CD4-positive, alpha-beta T cell treated with Interleukin-15 for 4 hours (primary cell): ENCODE data around the gene HORMAD2.

Experiments used
- DNase-seq: peaks from one replicate; pipeline ENCODE4 v3.0.0-alpha.2; 2020; ENCODE audit warnings: low spot score

The HORMAD2 gene

GRCh38 chr22:30113494-30113893 lies 33.2 kb downstream of the HORMAD2 start:
- DNase-seq: no peak

- no peak for DNase-seq
Measured at GRCh38 chr22:30114361-30114760, 34.1 kb downstream of the HORMAD2 start.

- DNase-seq: no peak
Measured at GRCh38 chr22:30115705-30116104, 35.4 kb downstream of the HORMAD2 start.

- no peak for DNase-seq
Measured at GRCh38 chr22:30116362-30117117, 36.3 kb downstream of the HORMAD2 start.

- DNase-seq: no peak
Measured at GRCh38 chr22:30117256-30117655, 37.0 kb downstream of the HORMAD2 start.

- no peak for DNase-seq
Measured at GRCh38 chr22:30118291-30118690, 38.0 kb downstream of the HORMAD2 start.

- DNase-seq: no peak
Measured at GRCh38 chr22:30121960-30122359, 41.7 kb downstream of the HORMAD2 start.

- no peak for DNase-seq
Measured at GRCh38 chr22:30123463-30123862, 43.2 kb downstream of the HORMAD2 start.

- no peak for DNase-seq
Measured at GRCh38 chr22:30127749-30128166, 47.5 kb downstream of the HORMAD2 start.

GRCh38 chr22:30128511-30128910 lies 48.2 kb downstream of the HORMAD2 start:
- DNase-seq: no peak

- DNase-seq: no peak
Measured at GRCh38 chr22:30129636-30130035, 49.4 kb downstream of the HORMAD2 start.

- no peak for DNase-seq
Measured at GRCh38 chr22:30132290-30132996, 52.2 kb downstream of the HORMAD2 start.

GRCh38 chr22:30140414-30140813 lies 60.1 kb downstream of the HORMAD2 start:
- no peak for DNase-seq

GRCh38 chr22:30143265-30143664 lies 63.0 kb downstream of the HORMAD2 start:
- no peak for DNase-seq

- DNase-seq: no peak
Measured at GRCh38 chr22:30144391-30144790, 64.1 kb downstream of the HORMAD2 start.

- no peak for DNase-seq
Measured at GRCh38 chr22:30150212-30150611, 69.9 kb downstream of the HORMAD2 start.

- no peak for DNase-seq
Measured at GRCh38 chr22:30158277-30158676, 78.0 kb downstream of the HORMAD2 start.

GRCh38 chr22:30158744-30159500 lies 78.7 kb downstream of the HORMAD2 start:
- no peak for DNase-seq

GRCh38 chr22:30159561-30160353 lies 79.5 kb downstream of the HORMAD2 start:
- no peak for DNase-seq

- no peak for DNase-seq
Measured at GRCh38 chr22:30161051-30161469, 80.8 kb downstream of the HORMAD2 start.

- DNase-seq: no peak
Measured at GRCh38 chr22:30167296-30167695, 87.0 kb downstream of the HORMAD2 start.

GRCh38 chr22:30167734-30168133 lies 87.5 kb downstream of the HORMAD2 start:
- no peak for DNase-seq
